HepG2 (cell line): ENCODE data around the gene TNFSF12. TPM values are rescaled to one million over a fixed set of nuclear protein-coding genes. Genes with fewer than 3 reads are reported as not detected.
A peak's percentile ranks its signal among the peaks of the same experiment; 100 is the strongest.

Experiments used
- AGO1 ChIP-seq: fragments of 200-400 bp; formaldehyde crosslinking; IDR thresholded peaks from 2 replicates; pipeline ENCODE4 v1.6.1; 2017; ENCODE audit warnings: mild to moderate bottlenecking, low read depth, low read length, moderate library complexity; ENCODE audit not compliant: poor library complexity, severe bottlenecking
- BORCS8-MEF2B ChIP-seq: sonication (generic); formaldehyde crosslinking; IDR thresholded peaks from 2 replicates; pipeline ENCODE4 v1.8.0; 2022; ENCODE audit warnings: mild to moderate bottlenecking, missing genetic modification reagents
- CBX2 ChIP-seq, 2 experiments: fragments of 200-600 bp in 1 of 2; sonication (generic); formaldehyde crosslinking in 1 of 2; IDR thresholded peaks; 2 replicates each; pipeline versions ENCODE4 v1.7.0 to v1.8.1; 2018 to 2022; ENCODE audit warnings: low read depth in 2 of 2, low read length in 1 of 2, mild to moderate bottlenecking in 1 of 2, missing genetic modification reagents in 1 of 2
- FOSL2 ChIP-seq: sonication (generic); formaldehyde crosslinking; IDR thresholded peaks from 2 replicates; pipeline ENCODE4 v1.4.0; 2020; ENCODE audit warnings: missing genetic modification reagents
- GFI1 ChIP-seq: sonication (generic); formaldehyde crosslinking; IDR thresholded peaks from 2 replicates; pipeline ENCODE4 v1.5.0; 2020; ENCODE audit warnings: missing genetic modification reagents, mild to moderate bottlenecking, borderline replicate concordance
- HES4 ChIP-seq: sonication (generic); formaldehyde crosslinking; IDR thresholded peaks from 2 replicates; pipeline ENCODE4 v1.9.0; 2021; ENCODE audit warnings: mild to moderate bottlenecking, missing genetic modification reagents, borderline replicate concordance
- JARID2 ChIP-seq: sonication (generic); formaldehyde crosslinking; IDR thresholded peaks from 2 replicates; pipeline ENCODE4 v1.8.1; 2023; ENCODE audit warnings: missing genetic modification reagents, inconsistent platforms; ENCODE audit not compliant: insufficient replicate concordance
- KAT2B ChIP-seq: fragments of 150-350 bp; IDR thresholded peaks from 2 replicates; pipeline ENCODE4 v1.6.1; 2014; ENCODE audit warnings: low read depth, low read length, borderline replicate concordance
- ONECUT2 ChIP-seq: sonication (generic); formaldehyde crosslinking; IDR thresholded peaks from 2 replicates; pipeline ENCODE4 v1.4.0; 2020; ENCODE audit warnings: missing genetic modification reagents
- POLR2G ChIP-seq: fragments of 200-400 bp; formaldehyde crosslinking; IDR thresholded peaks from 2 replicates; pipeline ENCODE4 v1.6.1; 2018; ENCODE audit warnings: mild to moderate bottlenecking, low read depth, low read length, moderate library complexity
- RELA ChIP-seq: sonication (generic); formaldehyde crosslinking; IDR thresholded peaks from 2 replicates; pipeline ENCODE4 v1.4.0; 2020; ENCODE audit warnings: missing genetic modification reagents
- SP1 ChIP-seq, 2 experiments: fragments of 450-650 bp in 1 of 2; sonication (generic) in 1 of 2; formaldehyde crosslinking in 1 of 2; IDR thresholded peaks; 2 replicates each; pipeline versions ENCODE4 v1.4.0 to v1.6.1; 2016 to 2020; ENCODE audit warnings: missing genetic modification reagents in 1 of 2
- ZNF3 ChIP-seq: IDR thresholded peaks from 2 replicates; pipeline ENCODE4 v1.7.0; 2017; ENCODE audit warnings: inconsistent platforms
- ZNF33B ChIP-seq: sonication (generic); formaldehyde crosslinking; IDR thresholded peaks from 2 replicates; pipeline ENCODE4 v1.5.1; 2020; ENCODE audit warnings: mild to moderate bottlenecking, missing genetic modification reagents
- ZNF510 ChIP-seq: sonication (generic); formaldehyde crosslinking; IDR thresholded peaks from 2 replicates; pipeline ENCODE4 v1.4.0; 2020; ENCODE audit warnings: low read depth, mild to moderate bottlenecking, missing genetic modification reagents
- ZNF83 ChIP-seq: sonication (generic); formaldehyde crosslinking; IDR thresholded peaks from 2 replicates; pipeline ENCODE4 v1.4.0; 2020; ENCODE audit warnings: missing genetic modification reagents, mild to moderate bottlenecking, borderline replicate concordance
- polyA plus RNA-seq, 8 experiments: library from polyadenylated mRNA; depleted of rRNA in 3 of 8; stranded (reverse) in 7 of 8; unstranded in 1 of 8; fragments of >200 nt; fragmentation: Illumina TruSeq in 4 of 8; extraction: Trizol in 4 of 8; gene quantifications; 2 replicates each; pipeline versions ENCODE4 v1.2.1 to v1.2.3, GENCODE V29; 2011 to 2016; ENCODE audit warnings: low read depth in 4 of 8, missing spikeins in 1 of 8, mixed read lengths in 1 of 8; ENCODE audit not compliant: insufficient read depth in 1 of 8
- total RNA-seq, 5 experiments: library from RNA; depleted of rRNA; stranded (reverse); fragments of >200 nt; fragmentation: Illumina TruSeq; extraction: Trizol; gene quantifications; 2 replicates each; pipeline ENCODE4 v1.2.3, GENCODE V29; 2016; ENCODE audit warnings: low read depth in 1 of 5
- TF ChIP-seq, protein P1 (sequence below), 2 experiments: sonication (generic) in 1 of 2; formaldehyde crosslinking in 1 of 2; IDR thresholded peaks; 2 replicates each; pipeline versions ENCODE4 v1.6.1 to v1.9.0; 2014 to 2022; ENCODE audit warnings: antibody characterized with exemption in 1 of 2, borderline replicate concordance in 1 of 2, inconsistent platforms in 1 of 2, low read depth in 1 of 2, missing genetic modification reagents in 1 of 2
- TF ChIP-seq, protein P2 (sequence below): sonication (generic); formaldehyde crosslinking; IDR thresholded peaks from 2 replicates; pipeline ENCODE4 v1.5.0; 2020; ENCODE audit warnings: mild to moderate bottlenecking, missing genetic modification reagents
- TF ChIP-seq, protein P3 (sequence below): IDR thresholded peaks from 2 replicates; pipeline ENCODE4 v1.6.1; 2016; ENCODE audit warnings: missing compliant biosample characterization, missing genetic modification reagents, borderline replicate concordance

The TNFSF12 gene
- total and polyA plus RNA-seq, 2 of the 13 experiments (the other 11 are each of a cell fraction or from before 2014, with no cell fraction given), result 0.93 to 7.2 TPM

DNA sequence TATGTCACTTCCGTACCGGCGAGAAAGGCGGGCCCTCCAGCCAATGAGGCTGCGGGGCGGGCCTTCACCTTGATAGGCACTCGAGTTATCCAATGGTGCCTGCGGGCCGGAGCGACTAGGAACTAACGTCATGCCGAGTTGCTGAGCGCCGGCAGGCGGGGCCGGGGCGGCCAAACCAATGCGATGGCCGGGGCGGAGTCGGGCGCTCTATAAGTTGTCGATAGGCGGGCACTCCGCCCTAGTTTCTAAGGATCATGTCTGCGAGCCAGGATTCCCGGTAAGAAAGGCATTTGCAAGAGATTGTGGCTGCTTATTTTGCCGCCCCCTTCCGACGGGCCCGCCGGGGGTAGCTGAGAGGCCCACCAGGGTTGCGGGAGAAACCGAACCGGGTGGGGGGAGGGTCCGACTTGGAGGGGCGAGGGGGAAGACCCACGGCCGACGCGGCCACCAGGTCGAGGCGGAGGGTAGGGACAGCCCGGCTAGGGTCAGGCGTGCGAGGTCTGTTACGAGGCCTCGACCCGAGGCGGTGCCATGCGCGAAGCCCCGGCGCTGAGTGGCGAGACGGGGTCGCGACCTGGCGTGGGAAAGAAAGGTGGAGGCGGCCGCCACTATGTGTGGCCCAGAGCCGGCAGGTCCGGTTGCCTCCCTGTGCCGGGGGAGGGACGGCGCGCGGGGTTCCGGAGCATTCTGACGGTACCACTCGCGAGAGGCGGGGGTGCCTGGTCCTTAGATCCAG lies 23.9 kb downstream of the TNFSF12 start (continued):
- TF ChIP-seq, protein P1, sequence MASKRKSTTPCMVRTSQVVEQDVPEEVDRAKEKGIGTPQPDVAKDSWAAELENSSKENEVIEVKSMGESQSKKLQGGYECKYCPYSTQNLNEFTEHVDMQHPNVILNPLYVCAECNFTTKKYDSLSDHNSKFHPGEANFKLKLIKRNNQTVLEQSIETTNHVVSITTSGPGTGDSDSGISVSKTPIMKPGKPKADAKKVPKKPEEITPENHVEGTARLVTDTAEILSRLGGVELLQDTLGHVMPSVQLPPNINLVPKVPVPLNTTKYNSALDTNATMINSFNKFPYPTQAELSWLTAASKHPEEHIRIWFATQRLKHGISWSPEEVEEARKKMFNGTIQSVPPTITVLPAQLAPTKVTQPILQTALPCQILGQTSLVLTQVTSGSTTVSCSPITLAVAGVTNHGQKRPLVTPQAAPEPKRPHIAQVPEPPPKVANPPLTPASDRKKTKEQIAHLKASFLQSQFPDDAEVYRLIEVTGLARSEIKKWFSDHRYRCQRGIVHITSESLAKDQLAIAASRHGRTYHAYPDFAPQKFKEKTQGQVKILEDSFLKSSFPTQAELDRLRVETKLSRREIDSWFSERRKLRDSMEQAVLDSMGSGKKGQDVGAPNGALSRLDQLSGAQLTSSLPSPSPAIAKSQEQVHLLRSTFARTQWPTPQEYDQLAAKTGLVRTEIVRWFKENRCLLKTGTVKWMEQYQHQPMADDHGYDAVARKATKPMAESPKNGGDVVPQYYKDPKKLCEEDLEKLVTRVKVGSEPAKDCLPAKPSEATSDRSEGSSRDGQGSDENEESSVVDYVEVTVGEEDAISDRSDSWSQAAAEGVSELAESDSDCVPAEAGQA (IDR thresholded peaks at IDR 0.05; ENCODE audit: low read depth), result no peak
- TF ChIP-seq, protein P1 (CRISPR knock-in tag; IDR thresholded peaks at IDR 0.05; ENCODE audit: borderline replicate concordance), result no peak
- no peak; the same call in 1 of the 2 replicates for TF ChIP-seq HES4
- TF ChIP-seq ZNF3, result no peak
- TF ChIP-seq ZNF510 (CRISPR knock-in tag), result peak; percentile 76; the same call in 1 of the 2 replicates
- peak; percentile 59 for TF ChIP-seq JARID2 (CRISPR knock-in tag)
- TF ChIP-seq ONECUT2 (CRISPR knock-in tag), result no peak
- TF ChIP-seq SP1 (IDR thresholded peaks at IDR 0.05), result no peak
- peak; percentile 91 for TF ChIP-seq SP1 (CRISPR knock-in tag; IDR thresholded peaks at IDR 0.05)
- TF ChIP-seq, protein P2, sequence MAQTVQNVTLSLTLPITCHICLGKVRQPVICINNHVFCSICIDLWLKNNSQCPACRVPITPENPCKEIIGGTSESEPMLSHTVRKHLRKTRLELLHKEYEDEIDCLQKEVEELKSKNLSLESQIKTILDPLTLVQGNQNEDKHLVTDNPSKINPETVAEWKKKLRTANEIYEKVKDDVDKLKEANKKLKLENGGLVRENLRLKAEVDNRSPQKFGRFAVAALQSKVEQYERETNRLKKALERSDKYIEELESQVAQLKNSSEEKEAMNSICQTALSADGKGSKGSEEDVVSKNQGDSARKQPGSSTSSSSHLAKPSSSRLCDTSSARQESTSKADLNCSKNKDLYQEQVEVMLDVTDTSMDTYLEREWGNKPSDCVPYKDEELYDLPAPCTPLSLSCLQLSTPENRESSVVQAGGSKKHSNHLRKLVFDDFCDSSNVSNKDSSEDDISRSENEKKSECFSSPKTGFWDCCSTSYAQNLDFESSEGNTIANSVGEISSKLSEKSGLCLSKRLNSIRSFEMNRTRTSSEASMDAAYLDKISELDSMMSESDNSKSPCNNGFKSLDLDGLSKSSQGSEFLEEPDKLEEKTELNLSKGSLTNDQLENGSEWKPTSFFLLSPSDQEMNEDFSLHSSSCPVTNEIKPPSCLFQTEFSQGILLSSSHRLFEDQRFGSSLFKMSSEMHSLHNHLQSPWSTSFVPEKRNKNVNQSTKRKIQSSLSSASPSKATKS (CRISPR knock-in tag), result peak; percentile 85
- TF ChIP-seq ZNF33B (CRISPR knock-in tag), result no peak
- 0 out of 2 replicates have a peak, but pooled peaks have one; percentile 45 for TF ChIP-seq RELA (CRISPR knock-in tag)
- peak; percentile 100 for TF ChIP-seq POLR2G
- peak; percentile 76; the same call in 1 of the 2 replicates for TF ChIP-seq GFI1
- TF ChIP-seq KAT2B, result no peak
- no peak for TF ChIP-seq BORCS8-MEF2B (CRISPR knock-in tag)
- TF ChIP-seq CBX2 (IDR thresholded peaks at IDR 0.05; ENCODE audit: low read depth, low read length), result no peak
- TF ChIP-seq CBX2 (CRISPR knock-in tag; IDR thresholded peaks at IDR 0.05; ENCODE audit: low read depth), result no peak
- TF ChIP-seq FOSL2 (CRISPR knock-in tag), result no peak
- peak; percentile 39; the same call in 1 of the 2 replicates for TF ChIP-seq ZNF83 (CRISPR knock-in tag)
- TF ChIP-seq, protein P3, sequence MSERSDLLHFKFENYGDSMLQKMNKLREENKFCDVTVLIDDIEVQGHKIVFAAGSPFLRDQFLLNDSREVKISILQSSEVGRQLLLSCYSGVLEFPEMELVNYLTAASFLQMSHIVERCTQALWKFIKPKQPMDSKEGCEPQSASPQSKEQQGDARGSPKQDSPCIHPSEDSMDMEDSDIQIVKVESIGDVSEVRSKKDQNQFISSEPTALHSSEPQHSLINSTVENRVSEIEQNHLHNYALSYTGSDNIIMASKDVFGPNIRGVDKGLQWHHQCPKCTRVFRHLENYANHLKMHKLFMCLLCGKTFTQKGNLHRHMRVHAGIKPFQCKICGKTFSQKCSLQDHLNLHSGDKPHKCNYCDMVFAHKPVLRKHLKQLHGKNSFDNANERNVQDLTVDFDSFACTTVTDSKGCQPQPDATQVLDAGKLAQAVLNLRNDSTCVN (CRISPR knock-in tag), result no peak
- TF ChIP-seq AGO1, result peak; percentile 86
